HG02610 (cell line): Measurements from ENCODE around the gene PVRIG.
"Not testable (repeated sequence)": the region's sequence is repeated elsewhere in the genome, so short reads cannot be mapped to it uniquely, and the experiment has no call there.

Experiments used
- ATAC-seq: cut with Tn5 transposase; IDR thresholded peaks from one replicate; pipeline ENCODE4 v1.9.1; 2021; ENCODE audit warnings: mild to moderate bottlenecking, moderate library complexity; ENCODE audit not compliant: unreplicated experiment

PVRIG gene

GRCh38 chr7:100270046-100270918 lies 50.5 kb downstream of the PVRIG start:
- ATAC-seq: not testable (repeated sequence)
